ENCODE measurements around the gene PAX7. TPM values are rescaled to one million over a fixed set of nuclear protein-coding genes. Genes with fewer than 3 reads are reported as not detected.

PAX7 gene
- total RNA-seq, 4 donors from 2014 or later, result not detected

DNA sequence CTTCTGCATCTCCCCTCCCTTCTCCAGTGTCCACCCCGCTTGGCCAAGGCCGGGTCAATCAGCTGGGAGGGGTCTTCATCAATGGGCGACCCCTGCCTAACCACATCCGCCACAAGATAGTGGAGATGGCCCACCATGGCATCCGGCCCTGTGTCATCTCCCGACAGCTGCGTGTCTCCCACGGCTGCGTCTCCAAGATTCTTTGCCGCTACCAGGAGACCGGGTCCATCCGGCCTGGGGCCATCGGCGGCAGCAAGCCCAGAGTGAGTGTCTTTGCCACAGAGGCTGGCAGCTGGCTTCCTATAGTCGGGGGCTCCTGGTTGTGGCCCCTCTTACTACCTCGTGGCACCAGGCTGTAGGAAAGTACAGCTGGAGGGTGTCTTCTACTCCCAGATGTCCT, 3.6 kb downstream of the PAX7 start:
- TF ChIP-seq, protein P1, sequence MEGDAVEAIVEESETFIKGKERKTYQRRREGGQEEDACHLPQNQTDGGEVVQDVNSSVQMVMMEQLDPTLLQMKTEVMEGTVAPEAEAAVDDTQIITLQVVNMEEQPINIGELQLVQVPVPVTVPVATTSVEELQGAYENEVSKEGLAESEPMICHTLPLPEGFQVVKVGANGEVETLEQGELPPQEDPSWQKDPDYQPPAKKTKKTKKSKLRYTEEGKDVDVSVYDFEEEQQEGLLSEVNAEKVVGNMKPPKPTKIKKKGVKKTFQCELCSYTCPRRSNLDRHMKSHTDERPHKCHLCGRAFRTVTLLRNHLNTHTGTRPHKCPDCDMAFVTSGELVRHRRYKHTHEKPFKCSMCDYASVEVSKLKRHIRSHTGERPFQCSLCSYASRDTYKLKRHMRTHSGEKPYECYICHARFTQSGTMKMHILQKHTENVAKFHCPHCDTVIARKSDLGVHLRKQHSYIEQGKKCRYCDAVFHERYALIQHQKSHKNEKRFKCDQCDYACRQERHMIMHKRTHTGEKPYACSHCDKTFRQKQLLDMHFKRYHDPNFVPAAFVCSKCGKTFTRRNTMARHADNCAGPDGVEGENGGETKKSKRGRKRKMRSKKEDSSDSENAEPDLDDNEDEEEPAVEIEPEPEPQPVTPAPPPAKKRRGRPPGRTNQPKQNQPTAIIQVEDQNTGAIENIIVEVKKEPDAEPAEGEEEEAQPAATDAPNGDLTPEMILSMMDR (IDR thresholded peaks at IDR 0.05; ENCODE audit: low read depth), result no peak

GRCh38 chr1:18635070-18635577, 4.5 kb downstream of the PAX7 start:
- TF ChIP-seq, protein P1 (IDR thresholded peaks at IDR 0.05; ENCODE audit: low read depth), result no peak

DNA sequence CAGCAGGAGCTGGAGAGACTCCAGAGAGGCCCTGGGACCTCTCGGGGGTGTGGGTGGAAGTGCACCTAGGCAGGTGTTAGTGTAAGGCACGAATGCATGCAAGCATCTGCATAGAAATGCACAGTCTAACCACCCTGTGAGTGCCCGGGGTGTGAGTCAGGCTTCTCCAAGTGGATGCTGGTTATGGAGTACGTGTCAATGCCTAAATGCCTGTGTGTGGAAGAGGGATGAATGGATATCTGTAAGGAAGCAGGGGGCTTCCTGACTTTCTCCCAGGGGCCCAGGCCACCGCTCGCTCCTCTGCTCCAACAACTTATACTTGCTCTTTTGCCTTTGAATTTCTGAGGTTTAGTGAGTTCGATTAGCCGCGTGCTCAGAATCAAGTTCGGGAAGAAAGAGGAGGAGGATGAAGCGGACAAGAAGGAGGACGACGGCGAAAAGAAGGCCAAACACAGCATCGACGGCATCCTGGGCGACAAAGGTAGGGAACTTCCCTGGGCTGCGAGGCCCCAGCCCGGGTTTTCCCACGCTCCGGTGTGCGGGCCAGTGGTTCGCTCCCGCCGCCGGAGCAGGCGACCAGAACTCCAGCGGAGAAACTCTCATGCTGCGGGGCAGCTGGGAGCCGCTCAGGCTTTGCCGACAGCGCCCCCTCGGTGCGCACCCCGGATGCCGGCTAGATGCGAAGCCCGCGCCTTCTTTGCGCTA, 5.4 kb downstream of the PAX7 start:
- TF ChIP-seq, protein P1 (IDR thresholded peaks at IDR 0.05; ENCODE audit: low read depth), result no peak

GRCh38 chr1:18636596-18637508, 6.2 kb downstream of the PAX7 start:
- TF ChIP-seq, protein P1 (IDR thresholded peaks at IDR 0.05; ENCODE audit: low read depth), result no peak

DNA sequence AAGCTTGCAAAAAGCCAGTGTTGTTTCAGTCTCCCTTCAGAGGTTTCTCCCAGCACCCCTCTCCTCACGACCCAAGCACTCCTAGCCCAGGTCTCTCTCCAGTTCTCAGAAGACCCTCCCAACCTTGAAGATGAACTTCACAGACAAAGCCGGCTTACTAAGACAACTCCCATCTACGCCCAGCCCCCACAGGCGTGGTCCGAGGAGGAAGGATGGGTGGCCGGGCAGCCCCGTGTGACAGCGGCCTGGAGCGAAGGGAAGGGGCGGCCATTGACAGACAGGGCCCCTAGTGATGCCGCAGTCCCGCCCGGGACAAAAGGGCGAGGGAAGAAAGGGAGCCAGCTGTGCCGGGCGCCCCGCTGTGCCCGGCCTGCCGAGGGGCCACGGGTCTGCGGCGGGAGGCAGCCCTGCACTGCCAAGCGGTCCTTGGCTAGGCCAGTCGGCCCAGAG, 6.9 kb downstream of the PAX7 start:
- TF ChIP-seq, protein P1 (IDR thresholded peaks at IDR 0.05; ENCODE audit: low read depth), result no peak

DNA sequence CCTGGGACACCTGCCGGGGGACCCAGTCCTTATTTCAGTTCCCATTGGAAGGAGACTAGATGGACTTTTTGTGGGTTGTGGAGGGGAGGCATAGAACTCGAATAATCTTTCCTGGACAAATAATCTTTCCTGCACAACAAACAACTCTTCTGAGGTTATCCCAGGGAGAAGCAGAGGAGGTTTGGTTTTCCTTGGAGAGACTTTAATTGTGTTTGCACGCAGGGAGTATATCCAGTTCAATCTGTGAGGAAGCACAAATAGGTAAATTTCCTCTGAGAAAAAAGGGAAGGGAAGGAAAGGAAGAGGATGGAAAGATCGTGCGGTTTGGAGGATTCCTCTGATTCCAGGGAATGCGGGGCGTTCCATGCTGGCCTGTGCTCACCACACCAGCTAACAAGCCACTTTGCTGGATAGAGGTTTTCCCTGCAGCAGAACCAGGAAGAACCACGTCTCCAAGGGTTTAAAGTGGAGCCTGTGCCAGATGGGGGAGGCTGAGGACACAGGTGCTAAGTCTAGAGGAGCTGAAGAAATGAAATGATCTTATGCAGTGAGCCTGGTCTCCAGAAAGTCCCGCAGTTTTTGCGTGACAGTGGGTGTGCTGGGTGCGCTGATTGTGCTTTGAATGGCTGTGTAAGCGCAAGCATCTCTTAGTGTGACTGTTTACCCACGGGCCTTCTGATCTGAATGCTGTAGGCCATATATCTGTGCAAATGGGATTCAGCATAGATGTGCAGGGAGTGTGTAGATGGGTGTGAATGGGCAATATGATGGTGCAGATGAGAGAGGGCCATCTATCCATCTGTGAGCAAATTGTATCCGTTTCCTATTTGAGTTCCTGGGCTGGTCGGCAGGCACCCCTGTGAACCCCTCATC, 7.6 kb downstream of the PAX7 start:
- TF ChIP-seq, protein P1 (IDR thresholded peaks at IDR 0.05; ENCODE audit: low read depth), result no peak
